CD4-positive, alpha-beta T cell treated with Interleukin-4 for 1 hour (primary cell): ENCODE results near the gene SOX15.
A peak's percentile ranks its signal among the peaks of the same experiment; 100 is the strongest.

Experiments used
- DNase-seq, 2 donors: peaks; one replicate each; pipeline ENCODE4 v3.0.0-alpha.2; 2020 to 2022

SOX15 gene

GRCh38 chr17:7576432-7576937 lies 13.4 kb downstream of the SOX15 start:
- no peak for DNase-seq

GRCh38 chr17:7575959-7576358 lies 13.9 kb downstream of the SOX15 start:
- DNase-seq, result no peak

GRCh38 chr17:7575481-7575883 lies 14.4 kb downstream of the SOX15 start:
- DNase-seq, result no peak

- no peak for DNase-seq
Observed at GRCh38 chr17:7574176-7574953, 15.5 kb downstream of the SOX15 start.

GRCh38 chr17:7573324-7574080 lies 16.4 kb downstream of the SOX15 start:
- peak; percentile 94 to 95 for DNase-seq

DNA sequence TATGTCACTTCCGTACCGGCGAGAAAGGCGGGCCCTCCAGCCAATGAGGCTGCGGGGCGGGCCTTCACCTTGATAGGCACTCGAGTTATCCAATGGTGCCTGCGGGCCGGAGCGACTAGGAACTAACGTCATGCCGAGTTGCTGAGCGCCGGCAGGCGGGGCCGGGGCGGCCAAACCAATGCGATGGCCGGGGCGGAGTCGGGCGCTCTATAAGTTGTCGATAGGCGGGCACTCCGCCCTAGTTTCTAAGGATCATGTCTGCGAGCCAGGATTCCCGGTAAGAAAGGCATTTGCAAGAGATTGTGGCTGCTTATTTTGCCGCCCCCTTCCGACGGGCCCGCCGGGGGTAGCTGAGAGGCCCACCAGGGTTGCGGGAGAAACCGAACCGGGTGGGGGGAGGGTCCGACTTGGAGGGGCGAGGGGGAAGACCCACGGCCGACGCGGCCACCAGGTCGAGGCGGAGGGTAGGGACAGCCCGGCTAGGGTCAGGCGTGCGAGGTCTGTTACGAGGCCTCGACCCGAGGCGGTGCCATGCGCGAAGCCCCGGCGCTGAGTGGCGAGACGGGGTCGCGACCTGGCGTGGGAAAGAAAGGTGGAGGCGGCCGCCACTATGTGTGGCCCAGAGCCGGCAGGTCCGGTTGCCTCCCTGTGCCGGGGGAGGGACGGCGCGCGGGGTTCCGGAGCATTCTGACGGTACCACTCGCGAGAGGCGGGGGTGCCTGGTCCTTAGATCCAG lies 17.1 kb downstream of the SOX15 start:
- DNase-seq, result peak; percentile 100

- no peak for DNase-seq
Observed at GRCh38 chr17:7572338-7572587, 17.6 kb downstream of the SOX15 start.

DNA sequence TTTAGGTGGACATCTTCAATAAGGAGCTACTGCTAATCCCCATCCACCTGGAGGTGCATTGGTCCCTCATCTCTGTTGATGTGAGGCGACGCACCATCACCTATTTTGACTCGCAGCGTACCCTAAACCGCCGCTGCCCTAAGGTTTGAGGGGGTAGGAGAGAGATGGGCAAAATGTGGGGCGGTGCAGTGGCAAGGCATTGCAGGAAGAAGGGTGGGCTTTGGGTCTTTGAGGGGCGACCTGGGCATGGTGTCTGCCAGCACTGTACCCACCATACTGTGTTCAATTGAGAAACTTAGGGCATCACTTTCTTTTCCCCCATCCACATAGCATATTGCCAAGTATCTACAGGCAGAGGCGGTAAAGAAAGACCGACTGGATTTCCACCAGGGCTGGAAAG lies 19.5 kb downstream of the SOX15 start:
- no peak for DNase-seq

GRCh38 chr17:7569571-7569970 lies 20.3 kb downstream of the SOX15 start:
- DNase-seq, result no peak

DNA sequence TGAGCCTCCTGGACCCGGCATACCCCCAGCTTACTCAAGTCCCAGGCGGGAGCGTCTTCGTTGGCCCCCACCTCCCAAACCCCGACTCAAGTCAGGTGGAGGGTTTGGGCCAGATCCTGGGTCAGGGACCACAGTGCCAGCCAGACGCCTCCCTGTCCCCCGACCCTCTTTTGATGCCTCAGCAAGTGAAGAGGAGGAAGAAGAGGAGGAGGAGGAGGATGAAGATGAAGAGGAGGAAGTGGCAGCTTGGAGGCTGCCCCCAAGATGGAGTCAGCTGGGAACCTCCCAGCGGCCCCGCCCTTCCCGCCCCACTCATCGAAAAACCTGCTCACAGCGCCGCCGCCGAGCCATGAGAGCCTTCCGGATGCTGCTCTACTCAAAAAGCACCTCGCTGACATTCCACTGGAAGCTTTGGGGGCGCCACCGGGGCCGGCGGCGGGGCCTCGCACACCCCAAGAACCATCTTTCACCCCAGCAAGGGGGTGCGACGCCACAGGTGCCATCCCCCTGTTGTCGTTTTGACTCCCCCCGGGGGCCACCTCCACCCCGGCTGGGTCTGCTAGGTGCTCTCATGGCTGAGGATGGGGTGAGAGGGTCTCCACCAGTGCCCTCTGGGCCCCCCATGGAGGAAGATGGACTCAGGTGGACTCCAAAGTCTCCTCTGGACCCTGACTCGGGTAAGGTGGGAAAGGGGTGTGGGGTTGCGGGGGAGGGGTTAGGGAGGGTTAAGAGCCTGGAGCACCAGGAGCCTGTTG lies 26.6 kb downstream of the SOX15 start:
- no peak for DNase-seq

DNA sequence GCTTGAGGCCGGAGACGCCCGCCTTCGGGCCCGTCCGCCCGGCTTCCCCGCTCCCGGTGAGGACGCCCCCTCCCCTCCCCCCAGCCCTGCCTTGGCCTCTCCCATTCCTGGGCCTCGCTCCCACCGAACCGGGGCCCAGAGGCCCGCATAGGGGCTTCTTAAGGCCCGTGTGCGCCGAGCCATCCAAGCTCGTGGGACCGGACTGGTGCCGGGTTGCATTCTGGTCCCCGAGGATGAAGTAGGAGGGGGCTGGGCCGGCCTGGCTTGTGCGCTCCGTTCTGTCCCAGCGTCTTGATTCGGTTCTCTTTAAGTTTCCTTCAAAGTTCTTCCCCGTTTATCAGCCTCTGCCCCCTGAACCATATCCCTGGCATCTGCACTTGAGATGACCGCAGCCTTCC lies 27.7 kb downstream of the SOX15 start:
- DNase-seq, result no peak

DNA sequence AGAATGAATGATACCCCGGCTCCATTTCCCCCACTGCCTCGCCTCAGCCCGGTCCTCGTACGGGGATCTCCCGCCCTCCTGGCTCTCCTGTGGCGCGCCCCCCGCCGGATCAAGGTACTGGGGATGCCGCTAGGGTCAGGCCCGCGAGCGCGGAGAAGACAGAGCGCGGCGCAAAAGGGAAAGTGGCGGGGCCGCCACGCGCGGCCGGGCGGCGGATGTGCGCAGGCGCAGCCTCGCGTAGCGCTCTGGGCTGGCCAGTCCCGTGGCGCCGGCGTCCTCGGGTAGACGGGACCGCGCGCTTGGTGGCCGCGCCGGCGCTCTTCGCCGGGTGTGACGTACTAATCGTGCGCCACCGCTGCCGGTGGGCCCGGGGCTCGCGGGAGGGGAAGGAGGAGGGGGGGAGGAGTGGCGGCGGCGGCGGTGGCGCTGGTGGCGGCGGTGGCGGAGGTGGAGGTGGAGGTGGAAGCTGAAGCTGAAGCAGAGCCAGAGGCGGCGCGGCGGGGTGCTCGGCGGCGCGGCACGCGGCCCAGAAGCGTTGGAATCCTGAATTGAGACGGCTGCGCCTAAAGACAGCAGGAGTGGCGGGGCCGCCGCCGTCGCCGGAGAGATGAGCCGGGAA lies 28.2 kb downstream of the SOX15 start, which contains the start of gene SENP3:
TSS of gene SENP3 (plus strand) at position 331 of the 619 bp plus-strand sequence. CDS start 1,158 bp downstream, outside the sequence.
- peak; percentile 92 to 94 for DNase-seq

DNA sequence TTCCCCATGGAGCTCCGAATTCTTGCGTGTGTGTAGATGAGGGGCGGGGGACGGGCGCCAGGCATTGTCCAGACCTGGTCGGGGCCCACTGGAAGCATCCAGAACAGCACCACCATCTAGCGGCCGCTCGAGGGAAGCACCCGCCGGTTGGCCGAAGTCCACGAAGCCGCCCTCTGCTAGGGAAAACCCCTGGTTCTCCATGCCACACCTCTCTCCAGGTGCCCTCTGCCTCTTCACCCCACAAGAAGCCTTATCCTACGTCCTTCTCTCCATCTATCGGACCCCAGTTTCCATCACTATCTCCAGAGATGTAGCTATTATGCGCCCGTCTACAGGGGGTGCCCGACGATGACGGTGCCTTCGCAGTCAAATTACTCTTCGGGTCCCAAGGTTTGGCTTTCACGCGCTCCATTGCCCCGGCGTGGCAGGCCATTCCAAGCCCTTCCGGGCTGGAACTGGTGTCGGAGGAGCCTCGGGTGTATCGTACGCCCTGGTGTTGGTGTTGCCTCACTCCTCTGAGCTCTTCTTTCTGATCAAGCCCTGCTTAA lies 28.8 kb downstream of the SOX15 start:
- DNase-seq, result peak; percentile 86

- DNase-seq, result peak; percentile 65 to 66
Observed at GRCh38 chr17:7560172-7561027, 29.5 kb downstream of the SOX15 start.

DNA sequence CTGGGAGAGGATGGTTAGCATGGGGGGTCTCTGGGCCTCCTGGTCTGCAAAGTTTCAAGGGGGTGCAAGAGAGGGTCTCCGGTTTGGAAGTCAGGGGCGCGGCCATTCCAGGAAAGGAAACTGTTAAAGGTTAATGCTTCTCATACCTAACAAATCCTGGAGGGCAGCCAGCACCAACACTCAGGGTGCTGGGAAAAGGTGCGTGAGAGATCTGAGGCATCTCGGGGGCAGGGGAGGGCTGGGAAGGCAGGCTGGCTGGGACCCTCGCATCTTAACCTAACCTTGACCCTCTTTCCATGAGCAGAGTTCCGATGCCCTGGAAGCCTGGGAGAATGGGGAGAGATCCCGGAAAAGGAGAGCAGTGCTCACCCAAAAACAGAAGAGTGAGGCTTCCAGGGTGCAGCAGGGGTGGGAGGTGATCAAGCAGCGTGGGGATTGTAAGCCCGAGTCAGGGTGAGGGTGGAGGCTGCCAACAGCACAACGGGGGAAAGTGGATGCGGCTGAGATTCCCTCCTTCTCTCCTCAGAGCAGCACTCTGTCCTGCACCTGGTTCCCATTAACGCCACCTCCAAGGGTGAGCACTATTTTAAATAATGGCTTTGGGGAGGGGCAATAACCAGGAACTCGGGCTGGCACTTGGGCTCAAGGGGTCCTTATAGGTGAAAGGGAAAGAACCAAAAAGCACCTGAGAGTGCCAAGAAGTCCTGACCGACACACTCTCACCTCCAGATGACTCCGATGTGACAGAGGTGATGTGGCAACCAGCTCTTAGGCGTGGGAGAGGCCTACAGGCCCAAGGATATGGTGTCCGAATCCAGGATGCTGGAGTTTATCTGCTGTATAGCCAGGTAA lies 30.3 kb downstream of the SOX15 start:
- no peak for DNase-seq

DNA sequence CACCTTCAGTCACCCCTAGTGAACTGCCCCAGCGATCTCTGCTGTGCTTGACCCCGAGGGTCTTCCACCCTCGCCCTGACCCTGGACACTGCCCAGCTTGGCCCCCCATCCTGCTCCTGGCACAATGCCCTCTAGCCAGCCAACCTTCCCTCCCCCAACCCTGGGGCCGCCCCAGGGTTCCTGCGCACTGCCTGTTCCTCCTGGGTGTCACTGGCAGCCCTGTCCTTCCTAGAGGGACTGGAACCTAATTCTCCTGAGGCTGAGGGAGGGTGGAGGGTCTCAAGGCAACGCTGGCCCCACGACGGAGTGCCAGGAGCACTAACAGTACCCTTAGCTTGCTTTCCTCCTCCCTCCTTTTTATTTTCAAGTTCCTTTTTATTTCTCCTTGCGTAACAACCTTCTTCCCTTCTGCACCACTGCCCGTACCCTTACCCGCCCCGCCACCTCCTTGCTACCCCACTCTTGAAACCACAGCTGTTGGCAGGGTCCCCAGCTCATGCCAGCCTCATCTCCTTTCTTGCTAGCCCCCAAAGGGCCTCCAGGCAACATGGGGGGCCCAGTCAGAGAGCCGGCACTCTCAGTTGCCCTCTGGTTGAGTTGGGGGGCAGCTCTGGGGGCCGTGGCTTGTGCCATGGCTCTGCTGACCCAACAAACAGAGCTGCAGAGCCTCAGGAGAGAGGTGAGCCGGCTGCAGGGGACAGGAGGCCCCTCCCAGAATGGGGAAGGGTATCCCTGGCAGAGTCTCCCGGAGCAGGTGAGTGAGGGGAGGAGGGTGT lies 31.2 kb downstream of the SOX15 start, which contains the start of gene TNFSF13:
TSS of gene TNFSF13 (plus strand) at position 207 of the 776 bp plus-strand sequence. CDS start at position 497, 290 bp downstream.
- no peak for DNase-seq

- DNase-seq, result peak in 1 of 2 donors; percentile 75
Observed at GRCh38 chr17:7557775-7558543, 31.9 kb downstream of the SOX15 start.

DNA sequence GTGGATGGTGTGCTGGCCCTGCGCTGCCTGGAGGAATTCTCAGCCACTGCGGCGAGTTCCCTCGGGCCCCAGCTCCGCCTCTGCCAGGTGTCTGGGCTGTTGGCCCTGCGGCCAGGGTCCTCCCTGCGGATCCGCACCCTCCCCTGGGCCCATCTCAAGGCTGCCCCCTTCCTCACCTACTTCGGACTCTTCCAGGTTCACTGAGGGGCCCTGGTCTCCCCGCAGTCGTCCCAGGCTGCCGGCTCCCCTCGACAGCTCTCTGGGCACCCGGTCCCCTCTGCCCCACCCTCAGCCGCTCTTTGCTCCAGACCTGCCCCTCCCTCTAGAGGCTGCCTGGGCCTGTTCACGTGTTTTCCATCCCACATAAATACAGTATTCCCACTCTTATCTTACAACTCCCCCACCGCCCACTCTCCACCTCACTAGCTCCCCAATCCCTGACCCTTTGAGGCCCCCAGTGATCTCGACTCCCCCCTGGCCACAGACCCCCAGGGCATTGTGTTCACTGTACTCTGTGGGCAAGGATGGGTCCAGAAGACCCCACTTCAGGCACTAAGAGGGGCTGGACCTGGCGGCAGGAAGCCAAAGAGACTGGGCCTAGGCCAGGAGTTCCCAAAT lies 32.6 kb downstream of the SOX15 start:
- DNase-seq, result no peak
